ENCODE data around the gene SH3BP5. TPM values are rescaled to one million over a fixed set of nuclear protein-coding genes. Genes with fewer than 3 reads are reported as not detected.
A peak's percentile ranks its signal among the peaks of the same experiment; 100 is the strongest.

The SH3BP5 gene
- total and polyA plus RNA-seq, 2 experiments from 2014 or later, result 15.9 to 16.3 TPM

DNA sequence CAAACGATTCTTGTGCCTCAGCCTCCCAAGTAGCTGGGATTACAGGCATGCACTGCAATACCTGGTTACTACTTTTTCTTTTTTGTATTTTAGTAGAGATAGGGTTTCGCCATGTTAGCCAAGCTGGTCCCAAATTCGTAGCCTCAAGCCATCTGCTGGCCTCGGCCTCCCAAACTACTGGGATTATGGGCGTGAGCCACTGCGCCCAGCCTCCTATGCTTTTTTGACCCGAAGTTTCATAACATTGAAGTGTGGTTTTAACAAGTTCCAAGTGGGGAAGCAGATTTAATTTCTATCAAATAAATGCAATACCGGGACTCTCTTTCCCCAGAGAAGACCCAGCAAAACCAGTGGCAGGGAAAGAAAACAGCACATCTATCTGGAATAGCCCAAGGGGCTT lies 13.7 kb downstream of the SH3BP5 start:
- Histone ChIP-seq H3K9me2 (replicated peaks; ENCODE audit: insufficient read depth) (no peaks in the 10 kb centered on the region), H3K4me2 (peak overlapping the region; percentile 61), H3K4me1 (ENCODE audit: insufficient read depth) (peaks cover 33% of the 10 kb centered on the region), H3K27ac (peak overlapping the region; percentile 83), H3K27me3 (no peaks in the 10 kb centered on the region), H3K9me3 (ENCODE audit: low read depth) (no peaks in the 10 kb centered on the region), H2AFZ (no peak overlapping the region), H3K36me3 (replicated peaks; ENCODE audit: insufficient read depth, low read depth) (no peaks in the 10 kb centered on the region), H3K79me2 (peaks cover 59% of the 10 kb centered on the region), H4K20me1 (ENCODE audit: insufficient read depth, poor library complexity, severe bottlenecking) (no peaks in the 10 kb centered on the region), H3K4me3 (no peak overlapping the region)
- 88% methylated on average over 8 of the region's 8 CpGs for WGBS (ENCODE audit: low lambda C conversion rate, missing lambda C conversion rate)
- DNase-seq (ENCODE audit: low spot score), result no peak
- TF ChIP-seq EZH2 (IDR thresholded peaks at IDR 0.05; ENCODE audit: borderline replicate concordance), result no peak
- no peak for TF ChIP-seq EZH2phosphoT487 (IDR thresholded peaks at IDR 0.05; ENCODE audit: low read depth, severe bottlenecking, unreplicated experiment)
- TF ChIP-seq, protein P1, sequence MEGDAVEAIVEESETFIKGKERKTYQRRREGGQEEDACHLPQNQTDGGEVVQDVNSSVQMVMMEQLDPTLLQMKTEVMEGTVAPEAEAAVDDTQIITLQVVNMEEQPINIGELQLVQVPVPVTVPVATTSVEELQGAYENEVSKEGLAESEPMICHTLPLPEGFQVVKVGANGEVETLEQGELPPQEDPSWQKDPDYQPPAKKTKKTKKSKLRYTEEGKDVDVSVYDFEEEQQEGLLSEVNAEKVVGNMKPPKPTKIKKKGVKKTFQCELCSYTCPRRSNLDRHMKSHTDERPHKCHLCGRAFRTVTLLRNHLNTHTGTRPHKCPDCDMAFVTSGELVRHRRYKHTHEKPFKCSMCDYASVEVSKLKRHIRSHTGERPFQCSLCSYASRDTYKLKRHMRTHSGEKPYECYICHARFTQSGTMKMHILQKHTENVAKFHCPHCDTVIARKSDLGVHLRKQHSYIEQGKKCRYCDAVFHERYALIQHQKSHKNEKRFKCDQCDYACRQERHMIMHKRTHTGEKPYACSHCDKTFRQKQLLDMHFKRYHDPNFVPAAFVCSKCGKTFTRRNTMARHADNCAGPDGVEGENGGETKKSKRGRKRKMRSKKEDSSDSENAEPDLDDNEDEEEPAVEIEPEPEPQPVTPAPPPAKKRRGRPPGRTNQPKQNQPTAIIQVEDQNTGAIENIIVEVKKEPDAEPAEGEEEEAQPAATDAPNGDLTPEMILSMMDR (IDR thresholded peaks at IDR 0.05; ENCODE audit: poor library complexity), result no peak

DNA sequence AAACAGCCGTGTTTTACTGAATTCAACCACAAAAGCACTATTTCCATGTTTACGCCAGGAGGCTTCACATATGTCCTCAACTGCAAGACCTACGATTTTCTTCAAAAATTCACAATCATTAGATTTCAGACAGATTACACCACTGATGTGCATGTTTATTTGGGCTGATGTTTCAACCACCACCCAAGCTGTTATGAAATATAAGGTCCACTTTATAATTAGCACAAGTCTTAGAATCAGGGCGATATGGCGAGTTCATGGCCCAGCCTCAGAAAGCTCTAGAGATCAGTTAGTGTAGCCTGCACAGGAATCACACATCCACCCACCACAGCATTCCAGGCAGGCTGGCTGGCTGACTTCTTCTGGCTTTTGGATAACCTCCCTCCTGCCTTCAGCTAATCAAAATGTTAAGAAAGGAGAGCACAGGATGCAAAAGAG lies 15.4 kb downstream of the SH3BP5 start:
- no peaks in the 10 kb centered on the region for H3K9me3 ChIP-seq (ENCODE audit: low read depth)
- peaks cover 32% of the 10 kb centered on the region for H3K4me1 ChIP-seq (ENCODE audit: insufficient read depth)
- no peak overlapping the region for H2AFZ ChIP-seq
- peak overlapping the region; percentile 7 for H3K27ac ChIP-seq
- no peaks in the 10 kb centered on the region for H4K20me1 ChIP-seq (ENCODE audit: insufficient read depth, poor library complexity, severe bottlenecking)
- no peak for TF ChIP-seq EZH2phosphoT487 (IDR thresholded peaks at IDR 0.05; ENCODE audit: low read depth, severe bottlenecking, unreplicated experiment)
- TF ChIP-seq, protein P1 (IDR thresholded peaks at IDR 0.05; ENCODE audit: poor library complexity), result no peak
- no peak for TF ChIP-seq EZH2 (IDR thresholded peaks at IDR 0.05; ENCODE audit: borderline replicate concordance)
- no peaks in the 10 kb centered on the region for H3K27me3 ChIP-seq
- H3K4me2 ChIP-seq, result no peak overlapping the region
- no peak overlapping the region for H3K4me3 ChIP-seq
- no peaks in the 10 kb centered on the region for H3K36me3 ChIP-seq (replicated peaks; ENCODE audit: insufficient read depth, low read depth)
- peaks cover 60% of the 10 kb centered on the region for H3K79me2 ChIP-seq
- H3K9me2 ChIP-seq (replicated peaks; ENCODE audit: insufficient read depth), result no peaks in the 10 kb centered on the region
- no peak for DNase-seq (ENCODE audit: low spot score)
- 78% methylated on average over 5 of the region's 5 CpGs for WGBS (ENCODE audit: low lambda C conversion rate, missing lambda C conversion rate)

DNA sequence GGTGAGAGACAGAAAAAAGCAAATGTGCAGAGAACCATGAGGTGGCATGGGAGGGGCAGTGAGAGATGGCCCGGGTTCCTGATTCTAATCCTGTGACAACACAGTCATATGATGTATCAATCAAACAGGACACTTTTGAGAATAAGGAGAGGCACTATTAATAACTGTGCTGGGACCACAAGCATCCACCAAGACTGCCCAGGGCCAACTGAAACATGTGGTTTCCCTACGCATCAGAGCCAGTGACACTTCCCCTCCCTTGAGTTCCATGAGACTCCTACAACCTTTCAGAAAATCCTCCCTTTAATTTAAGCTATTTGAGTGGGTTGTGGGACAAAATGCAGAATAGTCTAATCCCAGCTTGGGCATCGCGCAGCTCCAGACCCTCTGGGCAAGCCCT lies 17.4 kb downstream of the SH3BP5 start:
- Histone ChIP-seq H3K4me2 (no peak overlapping the region), H3K27me3 (no peaks in the 10 kb centered on the region), H3K9me2 (replicated peaks; ENCODE audit: insufficient read depth) (no peaks in the 10 kb centered on the region), H3K79me2 (peaks cover 52% of the 10 kb centered on the region), H2AFZ (no peak overlapping the region), H3K9me3 (ENCODE audit: low read depth) (no peaks in the 10 kb centered on the region), H3K27ac (no peak overlapping the region), H3K36me3 (replicated peaks; ENCODE audit: insufficient read depth, low read depth) (no peaks in the 10 kb centered on the region), H3K4me1 (ENCODE audit: insufficient read depth) (peaks cover 41% of the 10 kb centered on the region), H3K4me3 (no peak overlapping the region), H4K20me1 (ENCODE audit: insufficient read depth, poor library complexity, severe bottlenecking) (no peaks in the 10 kb centered on the region)
- DNase-seq (ENCODE audit: low spot score), result no peak
- 99% methylated on average over 4 of the region's 4 CpGs for WGBS (ENCODE audit: low lambda C conversion rate, missing lambda C conversion rate)
- TF ChIP-seq, protein P1 (IDR thresholded peaks at IDR 0.05; ENCODE audit: poor library complexity), result no peak
- TF ChIP-seq EZH2phosphoT487 (IDR thresholded peaks at IDR 0.05; ENCODE audit: low read depth, severe bottlenecking, unreplicated experiment) (no peak), EZH2 (IDR thresholded peaks at IDR 0.05; ENCODE audit: borderline replicate concordance) (no peak)

DNA sequence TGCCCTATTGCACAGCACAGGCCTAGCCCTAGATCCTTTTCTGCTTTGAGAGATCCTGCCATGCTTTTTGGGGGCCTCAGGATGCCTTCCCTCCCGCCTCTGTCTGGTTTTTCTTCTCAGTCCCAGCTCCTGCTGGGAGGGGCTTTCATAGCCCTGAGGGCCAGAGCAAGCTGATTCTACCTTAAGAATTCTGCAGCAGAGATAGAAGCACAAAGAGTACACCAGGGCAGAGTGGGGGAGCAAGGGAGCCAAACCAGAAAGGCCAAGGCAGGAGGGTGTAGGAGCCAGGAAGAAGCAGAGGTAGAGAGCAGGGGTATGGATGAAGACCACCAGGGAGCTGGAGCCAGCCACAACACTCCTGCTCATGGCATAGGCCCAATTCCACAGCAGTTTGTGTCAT lies 18.1 kb downstream of the SH3BP5 start:
- no peaks in the 10 kb centered on the region for H3K9me3 ChIP-seq (ENCODE audit: low read depth)
- WGBS (ENCODE audit: low lambda C conversion rate, missing lambda C conversion rate), result 83% methylated on average over 1 of the region's 1 CpG
- H3K4me1 ChIP-seq (ENCODE audit: insufficient read depth), result peaks cover 41% of the 10 kb centered on the region
- H3K9me2 ChIP-seq (replicated peaks; ENCODE audit: insufficient read depth), result no peaks in the 10 kb centered on the region
- no peak for DNase-seq (ENCODE audit: low spot score)
- no peak overlapping the region for H3K4me2 ChIP-seq
- no peak overlapping the region for H3K4me3 ChIP-seq
- no peak overlapping the region for H2AFZ ChIP-seq
- no peaks in the 10 kb centered on the region for H3K27me3 ChIP-seq
- H3K27ac ChIP-seq, result no peak overlapping the region
- TF ChIP-seq EZH2 (IDR thresholded peaks at IDR 0.05; ENCODE audit: borderline replicate concordance) (no peak), EZH2phosphoT487 (IDR thresholded peaks at IDR 0.05; ENCODE audit: low read depth, severe bottlenecking, unreplicated experiment) (no peak)
- TF ChIP-seq, protein P1 (IDR thresholded peaks at IDR 0.05; ENCODE audit: poor library complexity), result no peak
- peaks cover 51% of the 10 kb centered on the region for H3K79me2 ChIP-seq
- no peaks in the 10 kb centered on the region for H4K20me1 ChIP-seq (ENCODE audit: insufficient read depth, poor library complexity, severe bottlenecking)
- H3K36me3 ChIP-seq (replicated peaks; ENCODE audit: insufficient read depth, low read depth), result no peaks in the 10 kb centered on the region

Data from hepatocyte (in vitro differentiated cells).